EH (cell line): ENCODE data around the gene KCND3.
A peak's percentile ranks its signal among the peaks of the same experiment; 100 is the strongest.

Source experiments
- DNase-seq: peaks from one replicate; pipeline ENCODE4 v3.0.0-alpha.2; 2015; ENCODE audit warnings: low read depth

KCND3 gene

DNA sequence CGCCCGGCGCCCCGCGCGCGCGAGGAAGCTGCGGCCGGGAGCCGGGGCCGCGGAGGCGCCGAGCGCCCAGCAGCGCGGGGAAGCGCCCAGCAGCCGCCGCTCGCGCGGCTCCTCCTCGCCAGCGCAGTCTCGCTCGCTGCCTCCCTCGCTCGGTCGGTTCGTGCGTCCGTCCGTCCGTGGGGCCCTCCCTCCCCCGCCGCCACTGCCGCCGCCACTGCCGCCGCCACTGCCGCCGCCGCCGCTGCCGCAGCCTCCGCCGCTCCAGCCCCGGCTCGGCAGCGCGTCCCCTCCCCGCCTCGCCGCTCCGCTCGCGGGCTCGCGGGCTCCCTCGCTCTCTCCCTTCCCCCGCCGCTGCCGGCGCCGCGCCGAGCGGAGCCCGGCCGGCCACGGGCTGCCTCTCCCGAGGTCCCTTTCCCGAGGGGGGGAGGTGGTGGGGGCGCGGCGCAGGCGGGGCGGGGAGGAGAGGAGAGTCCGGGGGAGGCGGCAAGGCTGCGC is at the start of gene KCND3:
Gene KCND3, minus strand, starts transcription at position 138 of the 495 bp plus-strand sequence.
- peak; percentile 41 for DNase-seq

GRCh38 chr1:112034277-112034676 is 44.8 kb upstream of the KCND3 start:
- no peak for DNase-seq

DNA sequence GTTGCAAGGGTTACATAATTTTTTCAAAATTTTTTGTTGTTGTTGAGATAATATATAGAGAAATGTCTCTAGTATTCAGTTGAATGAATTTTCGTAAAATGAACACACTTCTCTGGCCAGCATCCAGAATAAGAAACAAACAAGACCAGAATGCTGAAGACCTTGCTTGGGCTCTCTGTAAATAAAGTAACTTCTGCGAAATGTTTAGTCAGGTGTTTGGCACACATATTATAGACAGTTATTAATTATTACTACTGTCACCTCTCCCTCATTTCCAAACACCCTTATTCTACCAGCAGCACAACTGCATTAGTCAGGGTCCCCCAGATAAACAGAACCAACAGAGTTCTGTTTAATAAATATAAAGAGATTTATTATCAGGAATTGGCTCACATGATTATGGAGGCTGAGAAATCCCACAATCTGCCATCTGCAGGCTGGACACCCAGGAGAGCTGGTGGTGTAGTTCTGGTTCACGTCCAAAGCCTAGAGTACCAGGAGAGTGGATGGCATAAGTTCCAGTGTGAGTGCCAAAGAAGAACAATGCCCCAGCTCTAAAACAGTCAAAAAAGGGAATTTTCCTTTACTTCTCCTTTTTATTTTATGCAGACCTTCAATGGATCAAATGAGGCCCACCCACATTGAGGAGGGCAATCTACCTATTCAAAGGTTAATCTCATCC is 44.1 kb upstream of the KCND3 start:
- DNase-seq = no peak

DNA sequence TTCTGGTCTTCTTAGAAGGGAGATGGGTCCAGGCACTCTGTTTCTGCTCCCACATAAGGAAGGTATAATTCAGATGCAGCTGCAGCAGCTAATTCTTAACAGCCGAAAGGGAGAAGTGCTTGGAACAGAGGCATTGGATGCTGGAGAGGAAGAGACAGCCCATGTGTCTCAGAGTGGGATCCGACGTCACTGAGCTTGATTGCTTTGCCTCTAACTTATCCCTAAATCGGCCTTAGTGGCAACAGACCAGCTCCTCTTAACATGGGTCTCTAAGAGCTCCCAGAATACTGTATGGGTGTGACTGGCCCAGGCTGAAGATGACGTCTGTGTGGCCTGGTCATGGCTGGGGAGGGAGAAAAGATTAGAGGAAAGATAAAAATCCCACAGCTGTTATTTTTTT is 40.7 kb upstream of the KCND3 start:
- DNase-seq = no peak

- no peak for DNase-seq
Observed at GRCh38 chr1:112027696-112028095, 38.2 kb upstream of the KCND3 start.

DNA sequence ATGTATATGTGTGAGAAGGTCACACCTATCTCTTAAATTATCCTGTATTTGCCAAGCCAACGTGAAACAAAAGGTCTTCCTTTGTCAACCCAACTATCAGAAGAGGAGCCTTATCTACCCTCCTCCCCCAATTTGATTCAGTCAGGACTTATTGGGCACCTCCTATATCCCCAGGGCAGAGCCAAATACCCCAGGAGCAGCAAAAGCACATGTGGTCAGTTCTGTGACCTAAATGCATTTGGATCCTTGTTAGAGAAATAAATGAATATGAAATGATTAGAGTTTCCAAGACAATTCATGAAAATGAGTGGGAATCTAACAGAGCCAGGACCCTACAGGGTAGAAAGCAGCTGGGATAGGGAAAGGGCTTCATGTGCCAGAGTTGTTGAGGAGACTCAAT is 37.0 kb upstream of the KCND3 start:
- no peak for DNase-seq

GRCh38 chr1:112026016-112026415 is 36.5 kb upstream of the KCND3 start:
- DNase-seq = no peak

- no peak for DNase-seq
Observed at GRCh38 chr1:112021263-112021662, 31.8 kb upstream of the KCND3 start.

DNA sequence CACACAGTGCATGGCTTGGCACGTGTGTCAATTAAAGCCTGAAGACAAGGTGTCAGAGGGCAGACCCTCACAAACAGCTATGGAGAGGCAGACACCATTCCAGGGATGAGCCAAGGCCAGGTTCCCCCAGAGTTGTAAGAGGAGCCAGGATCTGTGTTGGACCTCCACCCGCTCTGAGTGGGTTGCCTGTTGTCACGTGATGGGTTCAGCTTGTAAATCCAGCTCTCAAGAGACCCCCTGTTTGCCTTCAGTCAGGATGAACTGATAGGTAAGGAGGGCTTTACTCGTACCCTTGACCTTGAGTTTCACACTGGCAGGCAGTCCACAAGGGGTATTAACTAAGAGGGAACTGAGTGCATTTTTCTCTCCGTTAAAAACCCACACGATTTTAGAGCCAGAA is 27.7 kb upstream of the KCND3 start:
- DNase-seq = no peak

GRCh38 chr1:112012823-112013222 is 23.4 kb upstream of the KCND3 start:
- DNase-seq = no peak

- peak; percentile 37 for DNase-seq
Observed at GRCh38 chr1:112011202-112011601, 21.7 kb upstream of the KCND3 start.

DNA sequence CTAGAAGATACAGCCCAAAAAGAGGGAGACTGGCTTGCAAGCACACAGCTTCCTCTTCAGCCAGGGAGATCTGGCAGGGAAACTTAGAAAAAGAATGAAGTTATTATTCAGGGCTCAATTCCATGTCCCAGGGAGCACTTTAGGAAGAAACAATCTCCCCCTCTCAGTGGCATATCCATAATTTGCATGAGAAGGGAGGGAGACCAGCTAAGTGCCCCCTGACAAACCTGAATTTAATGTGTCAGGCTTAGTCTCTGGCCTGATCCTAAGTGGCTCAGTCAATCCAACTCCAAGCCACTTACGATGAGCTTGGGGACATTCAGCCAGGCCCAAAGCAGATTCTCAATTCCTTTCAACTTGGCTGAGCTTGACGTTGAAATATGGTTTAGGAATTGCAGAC is 17.7 kb upstream of the KCND3 start:
- no peak for DNase-seq

GRCh38 chr1:112006416-112007025 is 17.1 kb upstream of the KCND3 start:
- DNase-seq = no peak

- DNase-seq = no peak
Observed at GRCh38 chr1:112004076-112004475, 14.6 kb upstream of the KCND3 start.

DNA sequence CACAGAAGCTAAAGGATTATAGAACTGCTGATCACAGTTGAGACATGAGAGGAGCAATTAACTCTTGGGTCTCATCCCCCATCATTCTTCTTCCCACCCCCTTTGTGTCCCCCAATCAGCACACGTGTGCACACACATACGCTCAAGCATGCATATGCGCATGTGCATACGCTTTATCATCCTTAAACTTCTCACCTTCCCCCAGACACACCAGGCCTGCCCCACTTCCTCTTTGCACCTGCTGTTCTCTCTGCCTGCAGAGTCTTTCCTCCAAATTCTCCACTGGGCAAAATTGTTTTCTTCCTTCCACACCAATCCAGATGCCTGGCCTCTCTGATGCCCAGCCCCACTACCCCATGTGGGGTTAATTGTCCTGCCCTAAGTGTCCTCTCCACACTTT is 13.0 kb upstream of the KCND3 start:
- DNase-seq = no peak

GRCh38 chr1:112001436-112001835 is 12.0 kb upstream of the KCND3 start:
- no peak for DNase-seq

- DNase-seq = no peak
Observed at GRCh38 chr1:112000048-112000447, 10.6 kb upstream of the KCND3 start.

- DNase-seq = no peak
Observed at GRCh38 chr1:111998332-111998731, 8.9 kb upstream of the KCND3 start.

DNA sequence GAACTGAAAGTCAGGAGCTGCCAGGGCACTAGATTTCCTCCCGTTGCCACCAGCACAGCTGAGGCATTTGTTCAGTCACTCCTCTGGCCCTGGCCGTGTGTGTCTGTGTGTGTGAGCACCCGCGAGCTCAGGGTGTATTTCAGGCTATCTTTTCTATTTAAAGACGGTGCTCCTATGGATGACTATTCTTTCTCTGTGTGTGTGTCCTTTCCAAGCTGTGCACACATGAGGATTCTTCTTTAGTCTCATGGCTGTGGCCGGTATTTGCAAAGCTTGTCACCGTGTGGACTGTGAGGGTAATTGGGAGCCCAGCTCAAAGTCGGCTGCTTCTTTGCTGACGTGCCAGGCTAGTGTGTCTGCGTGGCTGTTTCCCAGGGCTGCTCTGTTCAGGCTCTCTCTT is 3.0 kb upstream of the KCND3 start:
- peak; percentile 6 for DNase-seq

- DNase-seq = peak; percentile 54
Observed at GRCh38 chr1:111990878-111991718, 1.6 kb upstream of the KCND3 start.

DNA sequence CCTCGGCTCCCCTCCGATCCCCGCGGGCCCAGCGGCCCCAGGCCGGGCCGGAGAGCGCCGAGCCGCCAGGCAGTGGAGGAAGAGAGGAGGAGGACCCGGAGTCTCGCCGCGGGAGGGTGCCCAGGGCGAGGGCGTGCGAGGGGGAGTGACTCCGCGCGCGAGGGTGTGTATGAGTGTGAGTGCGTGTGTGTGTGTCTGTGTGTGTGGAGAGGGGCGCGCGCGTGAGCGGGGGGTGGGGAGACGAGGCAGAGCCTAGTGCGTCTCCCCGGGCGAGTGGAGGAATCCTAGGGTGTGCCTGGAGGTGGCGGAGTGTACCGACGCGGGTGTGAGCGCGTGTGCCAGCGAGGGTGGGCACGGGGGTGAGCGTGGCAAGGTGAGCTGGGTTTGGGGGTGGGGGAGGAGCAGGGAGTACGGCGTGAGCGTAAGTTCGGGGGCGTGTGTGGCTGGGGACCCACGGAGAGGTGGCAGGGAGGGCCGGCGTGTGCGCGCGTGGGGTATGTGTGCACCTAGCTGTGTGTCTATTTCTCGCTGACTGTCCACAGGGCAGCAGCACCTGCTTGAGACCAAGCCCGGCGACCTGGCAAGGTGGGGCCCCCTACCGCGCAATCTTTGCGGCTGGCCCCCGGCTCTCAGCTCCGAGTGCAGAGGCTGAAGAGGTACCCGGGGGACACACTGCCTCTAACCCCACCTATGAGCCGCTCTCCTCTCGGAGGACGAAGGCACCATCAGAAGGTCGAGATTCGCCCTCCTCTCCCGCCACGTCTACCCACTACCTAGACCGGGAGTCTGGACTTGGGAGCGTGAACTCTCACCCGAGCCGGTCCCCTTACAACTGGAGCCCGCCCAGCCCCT is 784 bp upstream of the KCND3 start:
- DNase-seq = peak; percentile 13
